Right cardiac atrium (tissue), 5 donors: ENCODE results near the gene ZNF536. TPM values are rescaled to one million over a fixed set of nuclear protein-coding genes. Genes with fewer than 3 reads are reported as not detected.
"Not testable (repeated sequence)": the region's sequence is repeated elsewhere in the genome, so short reads cannot be mapped to it uniquely, and the experiment has no call there.

Experiments used
- ATAC-seq, 2 donors: fragments of 200-7000 bp; cut with Tn5 transposase; one replicate each; pipeline versions ENCODE4 v1.8.0 to v1.9.1; 2020; ENCODE audit warnings: moderate library complexity in 2 of 2, mild to moderate bottlenecking in 1 of 2
- DNase-seq, 3 donors: peaks; one replicate each; pipeline ENCODE4 v3.0.0-alpha.2; 2020
- H3K27ac ChIP-seq: one replicate; pipeline ENCODE4 v1.5.1; 2013; ENCODE audit warnings: mild to moderate bottlenecking, low read length, control low read depth, moderate library complexity
- H3K27me3 ChIP-seq: one replicate; pipeline ENCODE4 v1.6.1; 2013; ENCODE audit not compliant: control insufficient read depth, insufficient read depth
- H3K4me1 ChIP-seq: one replicate; pipeline ENCODE4 v1.6.1; 2013; ENCODE audit warnings: low read length; ENCODE audit not compliant: control insufficient read depth, insufficient read depth
- H3K4me3 ChIP-seq: one replicate; pipeline ENCODE4 v1.5.1; 2013; ENCODE audit warnings: low read length, control low read depth
- H3K9me3 ChIP-seq: one replicate; pipeline ENCODE4 v1.6.1; 2013; ENCODE audit warnings: low read length; ENCODE audit not compliant: control insufficient read depth
- WGBS: extraction: QIAGEN DNeasy Blood & Tissue Kit; methylation state at CpG from one replicate; pipeline ENCODE4 v1.1.7; 2013; 5-methylcytosine and 5-hydroxymethylcytosine counted together
- intact Hi-C, 4 donors: fragments of 100-400 bp; cut with DNase I; formaldehyde crosslinking; loops; one replicate each; pipeline versions ENCODE4 v1.11.0 to v1.14.0; 2022 to 2023
- polyA plus RNA-seq: library from polyadenylated mRNA; stranded (reverse); fragments of 200-250 nt; gene quantifications from one replicate; pipeline ENCODE4 v1.2.3, GENCODE V29; 2013
- total RNA-seq, 4 donors: library from RNA; stranded (reverse); fragmentation: NEBNext Ultra II Directional; extraction: Animal tissue kit (Norgen Biotek cat#: 25700); gene quantifications; one replicate each; pipeline ENCODE4 v1.2.1, GENCODE V29; 2021
- donor health status: healthy with polysubstance abuse.
- donor health status: DM: no; HTN: yes; CAD: no.
- donor health status: DM: no; HTN: no; CAD: no.
- donor health status: DM: no; HTN: yes; CAD: no; lungs with severe emphysema.
- donor health status: DM: yes; HTN: yes; CAD: no.

ZNF536 gene
- total and polyA plus RNA-seq, 5 donors, result 2.5 to 6.5 (median 4.2) TPM

GRCh38 chr19:30406220-30407067, 34.3 kb downstream of the ZNF536 start:
- Histone ChIP-seq H3K27ac (no peak overlapping the region), H3K27me3 (no peaks in the 10 kb centered on the region), H3K4me1 (no peaks in the 10 kb centered on the region), H3K9me3 (no peaks in the 10 kb centered on the region), H3K4me3 (no peak overlapping the region)
- intact Hi-C loops, result loop anchor here in 3 of 4 donors (5.0 to 10.0 kb wide), 2 partner anchors 172 to 179 kb away; no protein-coding TSS in a partner anchor
- ATAC-seq, result peak; percentile 89
- 54% methylated on average over 13 of the region's 13 CpGs for WGBS
- DNase-seq, result peak in 1 of 3 donors; percentile 69

GRCh38 chr19:30407068-30407709, 35.0 kb downstream of the ZNF536 start:
- Histone ChIP-seq H3K27ac (no peak overlapping the region), H3K9me3 (no peaks in the 10 kb centered on the region), H3K27me3 (no peaks in the 10 kb centered on the region), H3K4me3 (no peak overlapping the region), H3K4me1 (no peaks in the 10 kb centered on the region)
- ATAC-seq, result peak in 1 of 2 donors; percentile 16
- intact Hi-C loops, result loop anchor here in 3 of 4 donors (5.0 to 10.0 kb wide), 2 partner anchors 172 to 180 kb away; no protein-coding TSS in a partner anchor
- DNase-seq, result no peak
- WGBS, result 81% methylated on average over 8 of the region's 8 CpGs

- ATAC-seq (no peak), DNase-seq (no peak)
- Histone ChIP-seq H3K9me3 (no peaks in the 10 kb centered on the region), H3K4me3 (no peak overlapping the region), H3K27ac (no peak overlapping the region), H3K27me3 (no peaks in the 10 kb centered on the region), H3K4me1 (no peaks in the 10 kb centered on the region)
- intact Hi-C loops, result loop anchor here in 3 of 4 donors (5.0 to 10.0 kb wide), 2 partner anchors 174 to 182 kb away; no protein-coding TSS in a partner anchor
- WGBS, result 88% methylated on average over 3 of the region's 3 CpGs
Measured at GRCh38 chr19:30408734-30409301, 36.6 kb downstream of the ZNF536 start.

GRCh38 chr19:30411714-30412113, 39.5 kb downstream of the ZNF536 start:
- no peak for ATAC-seq
- no peak for DNase-seq
- intact Hi-C loops, result no loop called here
- Histone ChIP-seq H3K27ac (no peak overlapping the region), H3K4me1 (no peaks in the 10 kb centered on the region), H3K4me3 (no peak overlapping the region), H3K27me3 (no peaks in the 10 kb centered on the region), H3K9me3 (no peaks in the 10 kb centered on the region)
- 78% methylated on average over 1 of the region's 1 CpG for WGBS

- Histone ChIP-seq H3K4me3 (no peak overlapping the region), H3K27me3 (no peaks in the 10 kb centered on the region), H3K4me1 (no peaks in the 10 kb centered on the region), H3K27ac (no peak overlapping the region), H3K9me3 (no peaks in the 10 kb centered on the region)
- 48% methylated on average over 2 of the region's 2 CpGs for WGBS
- DNase-seq (no peak), ATAC-seq (no peak)
- intact Hi-C loops, result no loop called here
Measured at GRCh38 chr19:30416375-30416774, 44.2 kb downstream of the ZNF536 start.

GRCh38 chr19:30417166-30417565, 45.0 kb downstream of the ZNF536 start:
- ATAC-seq, H3K4me3 ChIP-seq, intact Hi-C loops, DNase-seq, H3K27me3 ChIP-seq, H3K9me3 ChIP-seq, H3K27ac ChIP-seq, H3K4me1 ChIP-seq: not testable (repeated sequence)
- WGBS, result 69% methylated on average over 4 of the region's 4 CpGs

- H3K27me3 ChIP-seq, result no peaks in the 10 kb centered on the region
- ATAC-seq, result peak; percentile 24 to 29
- H3K4me1 ChIP-seq, result no peaks in the 10 kb centered on the region
- no peak overlapping the region for H3K4me3 ChIP-seq
- WGBS, result 70% methylated on average over 15 of the region's 15 CpGs
- intact Hi-C loops, result no loop called here
- H3K27ac ChIP-seq, result no peak overlapping the region
- H3K9me3 ChIP-seq, result no peaks in the 10 kb centered on the region
- peak in 1 of 3 donors; percentile 34 for DNase-seq
Measured at GRCh38 chr19:30419568-30420180, 47.5 kb downstream of the ZNF536 start.

GRCh38 chr19:30420316-30420715, 48.1 kb downstream of the ZNF536 start:
- H3K4me1 ChIP-seq, result no peaks in the 10 kb centered on the region
- H3K9me3 ChIP-seq, result no peaks in the 10 kb centered on the region
- 83% methylated on average over 8 of the region's 8 CpGs for WGBS
- ATAC-seq (no peak), DNase-seq (no peak)
- no peaks in the 10 kb centered on the region for H3K27me3 ChIP-seq
- H3K27ac ChIP-seq, result no peak overlapping the region
- H3K4me3 ChIP-seq, result no peak overlapping the region
- intact Hi-C loops, result no loop called here

- Histone ChIP-seq H3K9me3 (no peaks in the 10 kb centered on the region), H3K4me1 (no peaks in the 10 kb centered on the region), H3K27me3 (no peaks in the 10 kb centered on the region), H3K27ac (no peak overlapping the region), H3K4me3 (no peak overlapping the region)
- WGBS, result 84% methylated on average over 10 of the region's 10 CpGs
- intact Hi-C loops, result no loop called here
- ATAC-seq, result no peak
- no peak for DNase-seq
Measured at GRCh38 chr19:30420881-30421280, 48.7 kb downstream of the ZNF536 start.

GRCh38 chr19:30421571-30421970, 49.4 kb downstream of the ZNF536 start:
- intact Hi-C loops, result no loop called here
- Histone ChIP-seq H3K27ac (no peak overlapping the region), H3K9me3 (no peaks in the 10 kb centered on the region), H3K27me3 (no peaks in the 10 kb centered on the region), H3K4me1 (no peaks in the 10 kb centered on the region), H3K4me3 (no peak overlapping the region)
- 88% methylated on average over 8 of the region's 8 CpGs for WGBS
- ATAC-seq, result no peak
- DNase-seq, result no peak
